ENCODE data around the gene PRRC1.
"Not testable (repeated sequence)": the region's sequence is repeated elsewhere in the genome, so short reads cannot be mapped to it uniquely, and the experiment has no call there.

PRRC1 gene

GRCh38 chr5:127536687-127537086 lies 19.2 kb downstream of the PRRC1 start:
- DNase-seq (ENCODE audit: low read depth), result peak; percentile 38
- no peak overlapping the region for H3K4me3 ChIP-seq (ENCODE audit: low read depth, low read length)
- peak; percentile 37 for TF ChIP-seq CTCF (conservative IDR thresholded peaks at IDR 0.05; ENCODE audit: low read depth, low read length)

- H3K4me3 ChIP-seq (ENCODE audit: low read depth, low read length), result not testable (repeated sequence)
Observed at GRCh38 chr5:127540553-127540952, 23.1 kb downstream of the PRRC1 start.

GRCh38 chr5:127545249-127545648 lies 27.8 kb downstream of the PRRC1 start:
- DNase-seq (ENCODE audit: low read depth); H3K4me3 ChIP-seq (ENCODE audit: low read depth, low read length): not testable (repeated sequence)

More at GRCh38 chr5:127540553-127540952, 23.1 kb downstream of the PRRC1 start:
- DNase-seq (ENCODE audit: low read depth), result not testable (repeated sequence)

- DNase-seq (ENCODE audit: low read depth), result no peak
- no peak for TF ChIP-seq CTCF (conservative IDR thresholded peaks at IDR 0.05; ENCODE audit: low read depth, low read length)
- no peak overlapping the region for H3K4me3 ChIP-seq (ENCODE audit: low read depth, low read length)
Observed at GRCh38 chr5:127549551-127549950, 32.1 kb downstream of the PRRC1 start.

GRCh38 chr5:127550652-127551409 lies 33.4 kb downstream of the PRRC1 start:
- H3K4me3 ChIP-seq (ENCODE audit: low read depth, low read length), result no peak overlapping the region
- no peak for DNase-seq (ENCODE audit: low read depth)
- TF ChIP-seq CTCF (conservative IDR thresholded peaks at IDR 0.05; ENCODE audit: low read depth, low read length), result no peak

GRCh38 chr5:127551410-127552041 lies 34.1 kb downstream of the PRRC1 start:
- no peak for TF ChIP-seq CTCF (conservative IDR thresholded peaks at IDR 0.05; ENCODE audit: low read depth, low read length)
- DNase-seq (ENCODE audit: low read depth), result no peak
- no peak overlapping the region for H3K4me3 ChIP-seq (ENCODE audit: low read depth, low read length)

- no peak for TF ChIP-seq CTCF (conservative IDR thresholded peaks at IDR 0.05; ENCODE audit: low read depth, low read length)
- DNase-seq (ENCODE audit: low read depth), result no peak
Observed at GRCh38 chr5:127555826-127556225, 38.4 kb downstream of the PRRC1 start.

More at GRCh38 chr5:127555826-127556225, 38.4 kb downstream of the PRRC1 start:
- H3K4me3 ChIP-seq (ENCODE audit: low read depth, low read length), result no peak overlapping the region

Data from choroid plexus epithelial cell (primary cell).